Coronary artery (tissue), 2 donors: ENCODE results near the gene GOLGA8R.
"Not testable (repeated sequence)": the region's sequence is repeated elsewhere in the genome, so short reads cannot be mapped to it uniquely, and the experiment has no call there.

Source experiments
- DNase-seq: peaks from one replicate; pipeline ENCODE4 v3.0.0-alpha.2; 2017; ENCODE audit warnings: low spot score
- H3K27ac ChIP-seq, 2 donors: fragments of 200-600 bp; sonication (generic); one replicate each; pipeline ENCODE4 v1.5.1; 2016 to 2019
- H3K4me3 ChIP-seq: fragments of 200-600 bp; sonication (generic); 2 replicates; pipeline ENCODE4 v1.5.1; 2016; ENCODE audit warnings: mild to moderate bottlenecking, moderate library complexity
- TF ChIP-seq, protein P1 (sequence below): fragments of 200-600 bp; sonication (generic); IDR thresholded peaks from one replicate; pipeline ENCODE4 v1.5.1; 2019; ENCODE audit warnings: antibody characterized with exemption

Gene GOLGA8R, protein sequence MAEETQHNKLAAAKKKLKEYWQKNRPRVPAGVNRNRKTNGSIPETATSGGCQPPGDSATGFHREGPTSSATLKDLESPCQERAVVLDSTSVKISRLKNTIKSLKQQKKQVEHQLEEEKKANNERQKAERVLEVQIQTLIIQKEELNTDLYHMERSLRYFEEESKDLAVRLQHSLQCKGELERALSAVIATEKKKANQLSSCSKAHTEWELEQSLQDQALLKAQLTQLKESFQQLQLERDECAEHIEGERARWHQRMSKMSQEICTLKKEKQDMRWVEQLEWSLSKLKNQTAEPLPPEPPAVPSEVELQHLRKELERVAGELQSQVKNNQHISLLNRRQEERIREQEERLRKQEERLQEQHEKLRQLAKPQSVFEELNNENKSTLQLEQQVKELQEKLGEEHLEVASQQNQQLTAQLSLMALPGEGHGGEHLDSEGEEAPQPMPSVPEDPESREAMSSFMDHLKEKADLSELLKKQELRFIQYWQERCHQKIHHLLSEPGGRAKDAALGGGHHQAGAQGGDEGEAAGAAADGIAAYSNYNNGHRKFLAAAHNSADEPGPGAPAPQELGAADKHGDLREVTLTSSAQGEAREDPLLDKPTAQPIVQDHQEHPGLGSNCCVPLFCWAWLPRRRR

GRCh38 chr15:30414160-30414559 is at the start of gene GOLGA8R:
GOLGA8R (minus strand) TSS chr15:30414260; CDS start chr15:30414162, 98 bp downstream.
- not testable (repeated sequence) for H3K27ac ChIP-seq, DNase-seq, H3K4me3 ChIP-seq

- H3K4me3 ChIP-seq, DNase-seq, H3K27ac ChIP-seq: not testable (repeated sequence)
Observed at GRCh38 chr15:30463849-30464248, 49.8 kb upstream of the GOLGA8R start.

DNA sequence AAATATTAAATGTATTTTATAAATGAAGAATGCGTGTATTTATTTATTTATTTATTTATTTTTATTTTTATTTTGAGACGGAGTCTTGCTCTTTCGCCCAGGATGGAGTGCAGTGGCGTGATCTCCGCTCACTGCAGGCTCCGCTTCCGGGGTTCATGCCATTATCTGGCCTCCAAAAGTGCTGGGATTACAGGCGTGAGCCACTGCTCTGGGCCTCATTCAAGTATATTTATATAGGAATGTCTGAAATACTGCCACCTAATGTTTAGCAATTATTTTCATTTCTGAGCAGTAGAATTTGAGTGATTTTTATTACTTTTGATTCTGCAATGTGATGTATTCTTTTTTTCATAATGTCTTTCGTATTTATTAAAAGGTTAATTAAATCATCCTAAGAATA is 48.1 kb upstream of the GOLGA8R start:
- not testable (repeated sequence) for DNase-seq, H3K4me3 ChIP-seq, H3K27ac ChIP-seq

GRCh38 chr15:30452702-30453101 is 38.6 kb upstream of the GOLGA8R start:
- not testable (repeated sequence) for H3K4me3 ChIP-seq, DNase-seq, H3K27ac ChIP-seq

DNA sequence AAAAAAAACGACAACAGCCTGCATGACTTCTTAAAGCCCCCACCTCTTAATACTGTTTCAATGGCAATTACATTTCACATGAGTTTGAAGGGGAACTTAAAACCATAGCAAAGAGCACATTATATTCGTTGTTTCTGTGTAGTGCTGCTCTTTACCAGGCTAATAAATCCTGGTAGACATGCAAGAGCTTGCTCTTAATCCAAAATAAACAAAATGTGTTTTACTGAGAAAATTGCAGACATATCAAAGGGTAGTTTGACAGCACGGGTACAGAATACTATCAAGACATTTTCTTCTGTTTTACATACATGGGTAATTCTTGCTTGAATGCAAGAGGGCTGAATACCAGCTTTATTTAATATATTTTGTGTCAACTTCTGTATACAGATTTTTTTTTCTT is 24.3 kb upstream of the GOLGA8R start:
- not testable (repeated sequence) for H3K4me3 ChIP-seq, H3K27ac ChIP-seq, DNase-seq

- H3K4me3 ChIP-seq, DNase-seq, H3K27ac ChIP-seq: not testable (repeated sequence)
Observed at GRCh38 chr15:30435878-30436277, 21.8 kb upstream of the GOLGA8R start.

DNA sequence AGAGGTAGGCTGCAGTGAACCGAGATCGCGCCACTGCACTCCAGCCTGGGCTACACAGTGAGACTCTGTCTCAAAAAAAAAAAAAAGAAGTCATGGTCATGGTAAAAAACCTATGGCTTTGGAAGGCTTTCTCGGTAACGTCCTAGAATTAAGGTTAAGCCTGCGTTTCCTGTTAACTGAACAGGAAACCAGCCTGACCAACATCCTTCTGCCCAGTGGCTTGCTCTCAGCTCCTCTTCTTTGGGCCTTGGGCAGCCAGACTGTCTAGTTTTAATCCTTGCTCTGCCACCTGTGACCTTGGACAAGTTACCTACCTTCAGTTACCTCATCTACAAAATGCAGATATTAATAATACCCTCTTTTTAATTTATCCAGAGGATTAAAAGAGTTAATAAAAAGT is 6.7 kb upstream of the GOLGA8R start:
- not testable (repeated sequence) for H3K27ac ChIP-seq, H3K4me3 ChIP-seq, DNase-seq

DNA sequence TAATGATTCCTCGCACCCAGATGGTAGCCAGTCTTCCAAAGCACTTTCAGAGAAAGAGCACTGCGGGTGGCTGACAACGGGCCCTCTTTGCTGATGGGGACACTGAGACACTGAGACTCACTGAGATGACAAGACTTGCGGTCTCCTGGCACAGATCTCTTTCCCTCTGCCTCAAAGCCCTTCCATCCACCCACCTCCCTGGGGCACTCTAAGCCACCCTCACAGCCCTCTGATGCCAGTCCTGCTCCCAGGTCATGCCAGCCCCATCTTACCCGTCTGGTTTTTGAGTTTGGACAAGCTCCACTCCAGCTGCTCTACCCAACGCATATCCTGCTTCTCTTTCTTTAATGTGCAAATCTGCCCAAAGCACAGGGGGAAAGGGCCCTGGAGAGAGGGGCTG is 6.4 kb downstream of the GOLGA8R start:
- H3K4me3 ChIP-seq, H3K27ac ChIP-seq: not testable (repeated sequence)
- DNase-seq = peak; percentile 12

DNA sequence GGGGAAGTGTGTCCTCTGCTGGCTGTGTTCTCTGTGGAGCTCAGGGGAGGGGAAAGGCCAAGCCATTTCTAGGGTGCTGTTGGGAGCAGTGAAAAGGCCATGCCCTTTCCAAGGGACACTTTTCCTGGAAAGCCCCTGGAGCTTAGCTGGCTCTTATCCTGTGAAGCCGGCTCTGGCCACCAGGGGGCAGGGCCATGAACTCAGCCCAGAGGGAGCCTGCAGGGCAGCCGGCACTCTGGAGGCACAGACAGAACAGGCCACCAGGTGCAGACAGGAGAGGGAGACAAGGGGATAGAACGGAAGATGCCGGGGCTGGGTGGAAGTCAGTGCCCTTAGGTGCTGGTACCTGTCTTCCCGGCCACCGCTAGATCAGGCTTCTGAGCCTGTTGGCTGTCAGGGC is 15.1 kb downstream of the GOLGA8R start:
- not testable (repeated sequence) for DNase-seq, H3K4me3 ChIP-seq, H3K27ac ChIP-seq
- TF ChIP-seq, protein P1, sequence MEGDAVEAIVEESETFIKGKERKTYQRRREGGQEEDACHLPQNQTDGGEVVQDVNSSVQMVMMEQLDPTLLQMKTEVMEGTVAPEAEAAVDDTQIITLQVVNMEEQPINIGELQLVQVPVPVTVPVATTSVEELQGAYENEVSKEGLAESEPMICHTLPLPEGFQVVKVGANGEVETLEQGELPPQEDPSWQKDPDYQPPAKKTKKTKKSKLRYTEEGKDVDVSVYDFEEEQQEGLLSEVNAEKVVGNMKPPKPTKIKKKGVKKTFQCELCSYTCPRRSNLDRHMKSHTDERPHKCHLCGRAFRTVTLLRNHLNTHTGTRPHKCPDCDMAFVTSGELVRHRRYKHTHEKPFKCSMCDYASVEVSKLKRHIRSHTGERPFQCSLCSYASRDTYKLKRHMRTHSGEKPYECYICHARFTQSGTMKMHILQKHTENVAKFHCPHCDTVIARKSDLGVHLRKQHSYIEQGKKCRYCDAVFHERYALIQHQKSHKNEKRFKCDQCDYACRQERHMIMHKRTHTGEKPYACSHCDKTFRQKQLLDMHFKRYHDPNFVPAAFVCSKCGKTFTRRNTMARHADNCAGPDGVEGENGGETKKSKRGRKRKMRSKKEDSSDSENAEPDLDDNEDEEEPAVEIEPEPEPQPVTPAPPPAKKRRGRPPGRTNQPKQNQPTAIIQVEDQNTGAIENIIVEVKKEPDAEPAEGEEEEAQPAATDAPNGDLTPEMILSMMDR = peak; percentile 21

GRCh38 chr15:30393664-30393991 is 20.4 kb downstream of the GOLGA8R start:
- DNase-seq, H3K4me3 ChIP-seq, H3K27ac ChIP-seq: not testable (repeated sequence)

- not testable (repeated sequence) for H3K4me3 ChIP-seq, DNase-seq
Observed at GRCh38 chr15:30392766-30393663, 21.0 kb downstream of the GOLGA8R start, which contains the start of gene CHRFAM7A. CHRFAM7A (minus strand) TSS chr15:30393540; CDS start chr15:30383351, 10,189 bp downstream.

DNA sequence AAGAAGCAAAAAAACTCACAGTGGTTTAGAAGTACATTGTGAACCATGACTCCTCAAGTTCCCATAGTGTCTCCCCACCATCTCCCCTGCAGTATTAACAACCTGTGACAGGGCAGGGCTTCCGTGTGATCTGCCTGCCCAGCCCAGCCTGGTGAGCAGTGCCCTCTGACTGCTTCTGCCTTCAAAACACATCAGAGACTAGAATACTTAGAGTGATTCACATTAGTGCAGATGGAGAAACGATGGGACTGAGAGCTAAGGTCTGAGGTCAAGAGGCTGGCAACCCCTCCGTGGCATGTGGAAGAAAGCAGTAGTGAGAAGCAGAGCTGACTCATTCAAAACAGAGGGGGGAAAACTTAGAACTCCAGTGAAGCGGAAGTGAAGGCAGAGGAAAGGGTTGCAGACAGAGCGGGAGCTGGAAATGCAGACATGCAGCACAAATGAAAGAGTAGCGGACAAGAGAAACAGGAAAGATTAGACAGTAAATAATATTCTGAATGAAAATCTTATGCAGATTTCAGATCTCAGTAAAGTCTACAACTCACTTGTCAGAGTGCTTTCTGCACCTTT is 27.7 kb downstream of the GOLGA8R start:
- not testable (repeated sequence) for DNase-seq, H3K4me3 ChIP-seq, H3K27ac ChIP-seq

More at GRCh38 chr15:30392766-30393663, 21.0 kb downstream of the GOLGA8R start, which contains the start of gene CHRFAM7A:
- not testable (repeated sequence) for H3K27ac ChIP-seq

DNA sequence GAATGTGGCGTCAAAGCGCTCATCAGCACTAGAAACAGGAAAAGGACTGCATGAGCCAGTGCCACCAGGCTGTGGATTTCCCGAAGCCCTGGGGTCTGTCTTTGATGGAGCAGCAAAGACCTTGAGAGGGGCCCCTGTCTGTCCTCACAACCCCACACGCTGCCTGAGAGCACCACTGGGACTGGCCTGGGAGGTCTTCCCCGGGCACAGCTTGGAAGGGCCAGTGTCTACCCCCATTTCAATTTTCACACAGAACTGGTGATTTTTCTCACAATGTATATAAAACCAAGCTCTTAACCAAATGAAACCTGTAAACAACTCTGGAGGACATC is 37.0 kb downstream of the GOLGA8R start:
- DNase-seq, H3K4me3 ChIP-seq, H3K27ac ChIP-seq: not testable (repeated sequence)

- not testable (repeated sequence) for H3K4me3 ChIP-seq, H3K27ac ChIP-seq, DNase-seq
Observed at GRCh38 chr15:30376375-30377081, 37.5 kb downstream of the GOLGA8R start.

GRCh38 chr15:30375872-30376271 is 38.2 kb downstream of the GOLGA8R start:
- DNase-seq = peak; percentile 21
- not testable (repeated sequence) for H3K27ac ChIP-seq, H3K4me3 ChIP-seq

DNA sequence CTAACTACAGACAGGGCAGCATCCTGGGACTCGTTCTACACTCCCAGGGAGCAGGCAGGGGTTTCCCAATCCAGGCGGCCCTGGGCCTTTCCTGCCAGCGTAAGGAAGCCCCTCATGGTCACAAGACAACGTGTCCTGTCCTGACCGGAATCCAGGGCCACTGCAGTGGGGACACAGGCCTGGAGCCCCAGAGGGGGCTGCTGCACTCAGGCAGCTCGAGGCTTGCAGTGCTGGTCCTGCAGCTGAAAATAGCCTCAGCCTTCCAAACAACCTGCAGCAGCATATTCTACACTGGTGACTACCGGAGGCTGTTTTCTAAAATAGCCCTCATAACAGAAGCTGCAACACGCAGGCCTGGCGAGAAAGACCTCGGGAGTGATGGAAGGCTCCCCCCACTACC is 39.2 kb downstream of the GOLGA8R start:
- not testable (repeated sequence) for H3K4me3 ChIP-seq, DNase-seq

GRCh38 chr15:30368271-30368670 is 45.8 kb downstream of the GOLGA8R start:
- DNase-seq = not testable (repeated sequence)

More for the DNA sequence above, 39.2 kb downstream of the GOLGA8R start:
- H3K27ac ChIP-seq = not testable (repeated sequence)

More at GRCh38 chr15:30368271-30368670, 45.8 kb downstream of the GOLGA8R start:
- H3K27ac ChIP-seq, H3K4me3 ChIP-seq: not testable (repeated sequence)
